GM13977 (cell line): ENCODE measurements around the gene SOX3.

Source experiments
- DNase-seq: peaks from one replicate; pipeline ENCODE4 v3.0.0; 2012; ENCODE audit warnings: low spot score
- CTCF ChIP-seq: IDR thresholded peaks from 2 replicates; pipeline ENCODE4 v1.5.1; 2012; ENCODE audit warnings: mild to moderate bottlenecking, control low read depth; ENCODE audit not compliant: insufficient read depth; ENCODE audit errors: extremely low read depth, missing control alignments
- in situ Hi-C: fragments of 300-500 bp; cut with MboI; formaldehyde crosslinking; loops from one replicate; pipeline ENCODE4 v1.12.0; 2022; ENCODE audit warnings: low sequenced_read_pairs, low pct_unique_long_range_greater_than_20kb, mixed read lengths, inconsistent platforms; ENCODE audit not compliant: unreplicated experiment

SOX3 gene

GRCh38 chrX:140507223-140507981 lies 2.5 kb upstream of the SOX3 start:
- in situ Hi-C loops = no loop called here
- TF ChIP-seq CTCF = no peak
- no peak for DNase-seq

GRCh38 chrX:140505421-140506337 lies 810 bp upstream of the SOX3 start:
- peak; percentile 31 for DNase-seq
- TF ChIP-seq CTCF = no peak
- in situ Hi-C loops = no loop called here

GRCh38 chrX:140503714-140504351 lies 1.0 kb downstream of the SOX3 start:
- no peak for TF ChIP-seq CTCF
- in situ Hi-C loops = no loop called here
- no peak for DNase-seq

- no peak for DNase-seq
- in situ Hi-C loops = no loop called here
- no peak for TF ChIP-seq CTCF
Observed at GRCh38 chrX:140503238-140503601, 1.6 kb downstream of the SOX3 start.

GRCh38 chrX:140502491-140503237 lies 2.2 kb downstream of the SOX3 start:
- in situ Hi-C loops = no loop called here
- no peak for DNase-seq
- TF ChIP-seq CTCF = no peak

- no peak for DNase-seq
- in situ Hi-C loops = no loop called here
- TF ChIP-seq CTCF = no peak
Observed at GRCh38 chrX:140501940-140502468, 2.9 kb downstream of the SOX3 start.
